NCI-H1436 (cell line): ENCODE measurements around the gene RPS25.
"Not testable (repeated sequence)": the region's sequence is repeated elsewhere in the genome, so short reads cannot be mapped to it uniquely, and the experiment has no call there.

ENCODE experiments used
- DNase-seq: peaks from one replicate; lab custom pipeline; 2025; lab: John Stamatoyannopoulos, UW

Gene RPS25

GRCh38 chr11:119038884-119039283 is 20.7 kb upstream of the RPS25 start:
- no peak for DNase-seq

GRCh38 chr11:119034813-119035212 is 16.7 kb upstream of the RPS25 start:
- no peak for DNase-seq

DNA sequence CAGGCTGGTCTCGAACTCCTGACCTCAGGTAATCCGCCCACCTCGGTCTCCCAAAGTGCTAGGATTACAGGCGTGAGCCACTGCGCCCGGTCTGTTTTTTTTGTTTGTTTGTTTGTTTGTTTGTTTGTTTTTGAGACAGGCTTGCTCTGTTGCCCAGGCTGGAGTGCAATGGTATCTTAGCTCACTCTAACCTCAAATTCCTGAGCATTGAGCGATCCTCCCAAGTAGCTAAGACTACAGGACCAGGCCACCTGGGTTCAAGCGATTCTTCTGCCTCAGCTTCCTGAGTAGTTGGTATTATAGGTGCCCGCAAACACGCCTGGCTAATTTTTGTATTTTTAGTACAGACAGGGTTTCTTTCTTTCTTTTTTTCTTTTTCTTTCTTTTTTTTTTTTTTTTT is 15.3 kb upstream of the RPS25 start:
- DNase-seq: not testable (repeated sequence)

GRCh38 chr11:119031912-119032280 is 13.8 kb upstream of the RPS25 start:
- DNase-seq: no peak

DNA sequence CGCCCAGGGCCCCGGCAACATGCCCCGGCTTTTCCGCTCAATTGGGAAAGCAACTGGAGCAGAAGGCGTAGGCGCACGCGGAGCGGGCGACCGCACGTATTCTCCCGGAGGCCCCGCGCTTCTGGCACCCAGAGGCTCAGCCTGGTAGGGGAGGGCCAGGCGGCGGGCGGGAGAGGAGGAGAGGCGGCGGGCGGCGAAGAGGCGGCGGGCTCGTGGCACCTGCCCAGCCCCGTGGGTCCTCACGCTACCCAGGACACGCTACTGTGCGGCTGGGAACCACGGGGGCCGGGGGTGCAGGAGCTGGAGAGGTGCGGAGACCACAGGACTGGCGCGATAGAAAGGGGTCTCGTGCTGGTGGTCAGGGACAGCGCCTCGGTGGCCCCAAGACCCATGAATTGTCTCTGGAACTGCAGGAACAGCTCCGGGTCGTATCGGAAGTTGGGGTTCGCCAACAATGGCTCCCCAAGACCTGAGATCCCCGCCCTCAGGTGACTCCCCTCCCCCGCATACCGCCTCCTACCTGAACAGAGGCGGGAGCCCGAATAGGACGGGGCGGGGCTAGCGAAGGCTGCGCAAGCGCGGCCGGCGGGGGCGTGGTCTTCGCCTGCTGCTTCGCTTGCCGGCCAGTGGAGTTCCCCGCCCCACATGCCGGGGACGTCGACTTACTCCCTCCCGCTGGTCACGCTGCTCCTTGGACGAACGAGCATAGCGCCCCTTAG is 12.3 kb upstream of the RPS25 start, which contains the start of gene SLC37A4:
Gene SLC37A4, minus strand, starts transcription at position 549 of the 719 bp plus-strand sequence.
- peak; percentile 97 for DNase-seq

GRCh38 chr11:119030029-119030328 is 11.8 kb upstream of the RPS25 start:
- DNase-seq: no peak

DNA sequence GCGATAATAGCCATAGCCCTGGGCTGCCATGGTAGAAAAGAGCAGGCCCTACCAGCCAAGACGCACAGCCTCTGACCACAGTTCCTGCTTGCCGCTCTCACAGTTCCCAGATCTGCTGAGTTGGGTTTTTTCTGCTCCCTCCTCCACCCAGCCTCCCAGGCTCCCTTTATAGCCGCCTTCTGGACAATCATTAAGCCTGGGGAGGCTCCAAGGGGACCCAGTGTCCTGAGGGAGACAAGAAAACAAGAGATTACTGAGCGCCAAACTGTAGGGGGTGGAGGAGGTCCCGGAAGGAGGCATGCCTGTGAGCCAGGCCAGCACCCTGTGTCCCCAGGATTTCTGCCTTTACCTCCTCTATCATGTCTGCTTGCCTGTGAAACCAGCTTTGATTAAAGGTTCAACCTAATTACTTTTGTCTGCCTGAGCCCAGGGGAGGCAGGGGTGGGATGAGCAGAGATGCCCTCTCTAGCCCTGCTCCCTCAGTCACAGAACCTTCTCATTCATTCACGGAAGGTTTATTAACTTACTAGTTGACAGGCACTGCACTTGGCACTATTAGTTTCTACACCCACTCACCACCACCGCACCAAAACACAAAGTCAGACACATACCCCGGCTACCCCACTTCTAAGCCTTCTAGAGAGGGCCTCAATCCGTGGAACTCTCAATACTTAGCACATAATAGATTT is 11.3 kb upstream of the RPS25 start:
- no peak for DNase-seq

DNA sequence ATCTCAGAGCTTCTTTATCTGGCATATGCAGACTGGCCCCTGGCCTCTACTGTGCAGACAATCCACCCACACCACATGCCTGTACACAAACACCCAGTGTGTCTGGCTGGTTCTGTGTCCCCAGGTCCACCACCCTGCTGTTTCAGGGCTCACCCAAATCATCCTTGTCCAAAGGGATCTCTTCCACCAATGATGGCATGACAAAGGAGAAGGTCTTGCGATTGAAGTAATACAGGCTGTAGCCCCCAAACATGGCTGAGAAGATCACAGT is 10.9 kb upstream of the RPS25 start:
- DNase-seq: no peak

DNA sequence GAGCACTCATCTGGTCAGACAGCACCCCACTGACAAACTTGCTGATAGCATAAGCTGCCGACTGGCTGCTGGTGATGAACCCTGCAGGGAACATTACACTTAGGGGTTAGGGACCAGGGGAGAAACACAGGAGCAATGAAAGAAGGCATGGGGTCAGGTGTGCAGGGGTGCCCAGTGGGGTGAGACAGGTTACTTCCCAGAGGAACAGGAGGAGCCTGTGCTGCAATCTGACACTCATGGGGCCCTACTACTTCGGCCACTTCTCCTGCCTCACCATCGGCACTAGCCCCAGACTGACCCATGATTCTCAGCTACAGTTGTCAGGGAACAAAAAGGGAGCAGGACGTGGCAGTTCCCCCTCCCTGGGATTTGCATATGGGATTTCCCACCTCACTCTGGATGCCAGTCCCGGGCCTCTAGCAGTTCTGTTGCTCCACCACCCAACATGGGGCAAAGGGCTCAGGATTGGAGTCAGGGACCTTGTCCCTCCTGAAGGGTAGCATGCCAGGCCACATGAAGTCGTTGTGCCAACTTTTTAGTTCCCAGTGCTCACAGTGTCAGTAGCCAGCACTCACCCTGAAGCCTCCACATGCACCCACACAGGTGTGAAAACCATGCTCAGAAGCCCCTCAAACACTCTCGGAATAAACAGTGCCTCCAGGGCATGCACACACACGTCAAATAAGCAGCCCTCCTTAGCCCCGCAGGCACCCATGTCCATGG is 10.4 kb upstream of the RPS25 start:
- no peak for DNase-seq

DNA sequence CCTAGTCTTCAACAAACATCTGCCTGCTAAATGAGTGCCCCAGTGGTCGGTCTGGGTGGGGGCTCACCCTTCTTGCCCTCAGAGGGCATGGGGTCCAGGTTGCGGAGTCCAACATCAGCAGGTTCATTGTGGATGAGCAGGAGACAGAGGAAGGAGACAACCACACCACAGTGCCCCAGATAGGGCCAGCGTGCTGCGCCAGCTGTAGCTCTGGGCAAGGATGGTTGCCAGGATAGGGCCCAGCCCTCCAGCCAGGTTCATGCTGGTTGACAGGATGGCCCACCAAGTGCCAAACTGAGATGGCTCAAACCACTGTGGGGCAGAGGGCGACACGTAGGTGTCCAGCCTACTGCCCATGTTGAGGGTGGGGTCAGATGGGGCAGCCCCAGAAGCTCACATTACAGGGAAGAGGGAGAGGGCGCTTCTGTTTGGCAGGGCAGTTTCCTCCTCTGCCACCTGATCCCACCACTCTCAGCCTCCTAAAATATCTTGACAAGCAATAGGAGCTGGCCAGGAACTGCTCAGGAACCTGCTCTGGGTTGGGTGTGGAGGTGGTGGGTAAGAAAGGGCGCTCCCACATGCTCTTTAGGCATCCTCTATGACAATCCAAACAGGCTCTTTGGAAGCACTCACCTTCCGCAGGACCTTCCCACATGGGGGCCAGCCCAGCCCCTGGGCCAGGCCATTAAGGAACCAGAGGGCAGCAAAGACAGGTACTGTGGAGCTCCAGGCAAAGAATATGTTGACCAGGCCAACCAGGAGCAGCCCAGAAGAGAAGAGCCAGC is 9.6 kb upstream of the RPS25 start:
- DNase-seq: no peak

GRCh38 chr11:119026970-119027369 is 8.8 kb upstream of the RPS25 start:
- no peak for DNase-seq

GRCh38 chr11:119025978-119026766 is 8.0 kb upstream of the RPS25 start:
- no peak for DNase-seq

DNA sequence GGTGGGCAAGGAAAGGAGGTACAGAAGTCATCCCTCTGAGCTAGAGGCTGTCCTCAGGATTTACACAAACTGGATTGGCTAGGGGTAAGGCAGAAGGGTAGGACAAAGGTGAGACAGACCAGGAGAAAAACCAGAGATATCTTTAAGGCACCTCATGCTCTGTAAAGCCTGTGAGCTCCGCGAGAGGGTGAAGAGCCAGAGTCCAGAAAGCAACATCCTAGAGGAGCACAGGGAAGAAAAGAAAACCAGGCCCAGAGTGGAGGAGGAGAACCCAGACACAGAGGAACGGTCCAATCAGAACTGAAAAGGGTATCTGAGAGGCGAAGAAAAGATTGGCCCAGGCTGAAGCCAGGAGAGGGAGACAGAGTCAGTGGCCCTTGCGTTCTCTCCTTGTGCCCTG is 7.4 kb upstream of the RPS25 start:
- no peak for DNase-seq

GRCh38 chr11:119025099-119025473 is 6.9 kb upstream of the RPS25 start:
- no peak for DNase-seq

DNA sequence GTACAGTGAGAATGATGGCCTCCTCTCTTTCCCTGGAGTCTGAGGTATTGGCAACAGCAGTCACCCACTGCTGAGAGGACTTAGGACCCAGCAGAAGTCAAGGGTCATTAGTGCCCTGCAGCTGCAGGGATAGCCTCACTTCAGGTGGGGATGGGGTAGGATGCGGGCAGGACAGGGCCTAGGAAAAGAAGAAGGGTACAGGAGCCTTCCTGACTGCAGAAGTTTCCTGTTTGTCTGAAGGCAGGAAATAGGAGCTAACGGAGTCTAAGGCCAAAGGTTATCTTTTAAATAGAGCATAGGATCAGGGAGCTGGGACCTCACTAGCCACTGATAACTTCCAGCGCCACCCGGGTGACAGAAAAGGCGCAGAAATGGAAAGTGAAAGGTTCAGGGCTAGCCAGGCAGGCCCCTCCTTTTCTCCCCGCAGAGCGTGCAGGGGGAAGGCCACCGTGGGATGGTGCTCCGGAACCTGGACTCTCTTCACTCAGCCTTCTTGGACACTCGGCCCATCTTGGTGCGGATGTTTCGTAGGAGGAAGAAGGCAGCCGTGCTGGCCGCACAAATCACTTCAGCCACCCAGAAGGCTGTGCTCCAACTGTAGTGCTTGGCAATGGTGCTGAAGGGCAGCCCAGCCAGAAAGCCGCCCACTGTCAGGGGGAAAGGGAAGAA is 6.4 kb upstream of the RPS25 start:
- DNase-seq: no peak

- DNase-seq: no peak
These were observed 5.6 kb upstream of the RPS25 start for GRCh38 chr11:119023741-119024140.

DNA sequence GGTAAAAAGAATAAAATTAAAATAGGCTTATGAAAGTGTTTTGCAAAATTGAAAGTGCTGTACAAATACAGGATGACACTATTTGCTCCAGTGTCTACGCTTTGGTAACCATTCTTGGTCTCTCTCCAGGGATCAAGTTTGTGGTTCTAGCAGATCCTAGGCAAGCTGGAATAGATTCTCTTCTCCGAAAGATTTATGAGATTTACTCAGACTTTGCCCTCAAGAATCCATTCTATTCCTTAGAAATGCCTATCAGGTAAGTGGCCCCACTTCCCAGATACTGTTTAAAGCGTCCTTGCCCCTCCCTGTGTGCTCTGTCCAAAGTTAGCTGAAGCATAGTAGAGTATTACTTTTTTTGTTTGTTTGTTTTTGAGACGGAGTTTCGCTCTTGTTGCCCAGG is 3.5 kb upstream of the RPS25 start:
- DNase-seq: no peak

DNA sequence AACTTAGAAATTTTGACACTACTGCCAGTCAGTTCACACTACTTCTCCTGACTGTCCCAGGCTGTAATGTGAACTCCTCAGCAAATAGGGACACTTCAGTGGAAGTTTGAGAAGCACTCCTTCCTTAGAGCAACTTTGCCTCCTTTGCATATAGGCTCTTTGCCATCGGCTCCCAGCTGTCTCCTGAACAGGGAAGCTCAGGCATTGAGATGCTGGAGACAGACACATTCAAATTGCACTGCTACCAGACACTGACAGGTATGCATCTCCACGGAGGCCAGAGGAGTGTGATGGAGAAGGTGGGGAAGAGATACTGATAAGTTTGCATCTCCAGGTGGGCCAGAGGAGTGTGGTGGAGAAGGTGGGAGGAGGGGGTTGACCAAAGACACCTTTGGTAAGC is 1.9 kb upstream of the RPS25 start:
- no peak for DNase-seq

- not testable (repeated sequence) for DNase-seq
These were observed 766 bp downstream of the RPS25 start for GRCh38 chr11:119017377-119017776.

DNA sequence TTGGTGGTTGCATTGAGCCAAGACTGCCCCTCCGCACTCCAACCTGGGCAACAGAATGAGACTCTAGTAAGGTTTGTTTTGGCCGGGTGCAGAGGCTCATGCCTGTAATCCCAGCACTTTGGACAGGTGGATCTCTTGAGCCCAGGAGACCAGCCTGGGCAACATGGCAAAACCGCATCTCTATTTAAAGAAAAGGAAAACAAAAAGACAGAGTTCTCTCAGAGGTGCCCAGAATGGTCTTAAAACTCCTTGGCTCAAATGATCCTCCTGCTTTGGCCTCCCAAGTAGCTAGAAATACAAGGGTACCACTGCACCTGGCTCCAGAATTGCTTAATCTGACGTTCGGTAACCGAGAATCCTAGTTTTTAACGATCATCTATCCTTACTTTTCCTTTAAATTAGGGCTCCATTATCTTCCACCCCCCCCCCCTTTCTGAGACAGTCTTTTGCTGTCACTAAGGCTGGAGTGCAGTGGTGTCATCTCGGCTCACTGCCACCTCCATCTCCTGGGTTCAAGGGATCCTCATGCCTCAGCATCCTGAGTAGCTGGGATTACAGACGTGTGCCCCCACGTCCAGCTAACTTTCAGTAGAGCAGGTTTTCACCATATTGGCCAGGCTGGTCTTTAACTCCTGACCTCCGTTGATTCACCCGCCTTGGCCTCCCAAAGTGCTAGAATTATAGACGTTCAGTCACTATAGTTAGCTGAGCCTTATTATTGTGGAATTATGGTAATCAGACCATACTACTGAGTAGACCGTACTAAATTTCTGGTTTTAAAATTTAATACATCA is 1.7 kb downstream of the RPS25 start:
- DNase-seq: no peak
